Measurements from ENCODE around the gene MVB12B.

The MVB12B gene

GRCh38 chr9:126371007-126371870 lies 44.6 kb downstream of the MVB12B start:
- TF ChIP-seq GATA1 (IDR thresholded peaks at IDR 0.05; ENCODE audit: low read depth, low read length) (no peak), POLR2A (IDR thresholded peaks at IDR 0.05; ENCODE audit: low read length) (no peak)
- no peak for DNase-seq

GRCh38 chr9:126372716-126373115 lies 46.1 kb downstream of the MVB12B start:
- no peak for TF ChIP-seq GATA1 (IDR thresholded peaks at IDR 0.05; ENCODE audit: low read depth, low read length)
- TF ChIP-seq POLR2A (IDR thresholded peaks at IDR 0.05; ENCODE audit: low read length): no peak
- no peak for DNase-seq

DNA sequence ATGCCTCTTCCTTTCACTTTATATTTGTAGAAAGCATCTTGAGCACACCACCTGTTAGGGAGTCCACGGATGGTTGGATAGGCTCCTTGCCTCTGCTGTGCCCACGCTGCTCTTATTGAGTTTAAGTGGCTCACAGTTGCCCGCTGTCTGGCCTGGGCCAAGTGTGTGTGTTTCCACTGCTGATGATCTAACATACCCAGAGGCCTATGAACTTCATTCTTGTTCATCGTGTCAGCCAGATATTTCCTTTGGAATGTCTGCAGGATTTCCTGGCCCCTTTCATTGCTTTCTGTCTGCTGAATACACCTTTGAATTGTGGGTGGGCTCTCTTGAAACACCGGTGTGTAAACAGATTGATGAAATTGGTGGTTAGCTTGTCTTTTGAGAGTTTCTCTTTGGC lies 46.6 kb downstream of the MVB12B start:
- no peak for DNase-seq
- no peak for TF ChIP-seq POLR2A (IDR thresholded peaks at IDR 0.05; ENCODE audit: low read length)
- no peak for TF ChIP-seq GATA1 (IDR thresholded peaks at IDR 0.05; ENCODE audit: low read depth, low read length)

GRCh38 chr9:126374366-126374781 lies 47.7 kb downstream of the MVB12B start:
- DNase-seq: no peak
- TF ChIP-seq GATA1 (IDR thresholded peaks at IDR 0.05; ENCODE audit: low read depth, low read length) (no peak), POLR2A (IDR thresholded peaks at IDR 0.05; ENCODE audit: low read length) (no peak)

DNA sequence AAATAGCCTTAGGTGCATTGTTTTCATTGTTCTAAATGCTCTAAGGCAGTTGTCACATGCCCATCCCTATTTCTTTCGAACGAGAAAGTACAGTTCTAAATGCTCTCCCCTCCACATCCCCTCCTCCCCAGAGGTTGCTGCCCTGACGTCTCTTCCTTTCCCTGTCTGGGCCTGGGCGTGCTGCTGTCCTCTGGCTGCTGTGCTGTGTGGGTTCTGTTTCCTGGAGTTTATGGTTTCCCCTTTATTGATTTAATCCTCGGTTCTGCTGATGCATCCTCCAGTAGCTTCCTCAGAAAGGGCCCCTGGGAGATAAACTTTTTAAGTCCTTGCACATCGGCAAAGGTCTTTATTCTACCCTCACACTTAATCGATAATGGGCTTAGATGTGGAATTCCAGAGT lies 48.8 kb downstream of the MVB12B start:
- no peak for DNase-seq
- no peak for TF ChIP-seq POLR2A (IDR thresholded peaks at IDR 0.05; ENCODE audit: low read length)
- no peak for TF ChIP-seq GATA1 (IDR thresholded peaks at IDR 0.05; ENCODE audit: low read depth, low read length)

GRCh38 chr9:126376311-126377175 lies 49.9 kb downstream of the MVB12B start:
- no peak for DNase-seq
- TF ChIP-seq GATA1 (IDR thresholded peaks at IDR 0.05; ENCODE audit: low read depth, low read length): no peak
- no peak for TF ChIP-seq POLR2A (IDR thresholded peaks at IDR 0.05; ENCODE audit: low read length)

DNA sequence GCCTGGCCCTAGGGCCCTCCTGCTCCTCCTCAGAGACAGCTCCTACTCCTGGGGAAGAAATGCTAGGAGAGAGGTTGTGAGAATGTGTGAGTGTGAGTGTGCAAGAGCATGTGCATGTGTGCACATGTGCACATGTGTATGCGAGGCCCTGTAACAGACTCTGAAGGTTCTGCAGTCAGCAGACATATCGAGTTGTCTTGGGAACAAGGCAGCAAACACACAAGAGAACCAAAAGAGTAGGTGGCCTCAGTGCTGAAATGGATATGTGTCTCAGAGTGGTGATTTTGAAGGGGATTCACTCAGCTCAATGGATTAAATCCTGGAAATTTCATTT lies 50.5 kb downstream of the MVB12B start:
- DNase-seq: no peak
- TF ChIP-seq GATA1 (IDR thresholded peaks at IDR 0.05; ENCODE audit: low read depth, low read length) (no peak), POLR2A (IDR thresholded peaks at IDR 0.05; ENCODE audit: low read length) (no peak)

DNA sequence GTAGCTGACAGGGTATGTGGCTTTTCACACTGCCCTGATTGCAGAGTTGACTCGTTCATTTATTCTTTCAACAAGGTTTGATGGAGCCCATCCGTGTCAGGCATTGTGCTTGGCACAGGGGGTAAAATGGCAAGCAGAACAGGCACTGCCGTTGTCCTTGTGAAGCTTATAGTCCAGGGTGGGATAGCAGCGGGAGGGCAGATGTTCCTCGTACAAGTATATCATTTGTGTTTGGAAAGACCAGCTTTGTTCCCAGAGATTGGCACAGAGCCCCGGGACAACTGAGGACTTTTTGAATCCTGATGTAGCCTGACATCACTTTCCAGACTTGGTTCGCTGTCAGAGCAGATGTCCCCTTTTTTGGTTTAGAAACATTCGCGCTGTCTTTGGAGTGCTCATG lies 50.9 kb downstream of the MVB12B start:
- no peak for DNase-seq
- TF ChIP-seq POLR2A (IDR thresholded peaks at IDR 0.05; ENCODE audit: low read length) (no peak), GATA1 (IDR thresholded peaks at IDR 0.05; ENCODE audit: low read depth, low read length) (no peak)

DNA sequence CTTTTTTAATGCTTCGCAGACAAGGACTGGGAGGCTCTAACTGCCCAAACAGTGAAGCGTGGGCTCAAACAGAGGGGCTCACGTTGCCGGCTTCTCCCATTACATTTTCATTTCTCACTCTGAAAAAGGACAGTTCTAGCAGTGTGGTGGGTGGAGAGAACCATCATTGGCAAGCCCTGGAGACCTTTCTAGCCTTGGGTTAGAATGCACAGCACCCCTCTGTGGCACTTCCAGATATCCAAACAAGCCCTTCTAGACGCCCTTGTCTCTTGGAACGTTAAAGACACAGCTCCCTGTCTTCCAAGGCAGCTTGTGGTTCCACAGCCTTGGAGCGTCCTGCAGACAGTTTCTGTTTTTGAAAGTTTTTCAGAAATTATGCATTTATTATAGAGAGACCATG lies 52.1 kb downstream of the MVB12B start:
- no peak for DNase-seq

DNA sequence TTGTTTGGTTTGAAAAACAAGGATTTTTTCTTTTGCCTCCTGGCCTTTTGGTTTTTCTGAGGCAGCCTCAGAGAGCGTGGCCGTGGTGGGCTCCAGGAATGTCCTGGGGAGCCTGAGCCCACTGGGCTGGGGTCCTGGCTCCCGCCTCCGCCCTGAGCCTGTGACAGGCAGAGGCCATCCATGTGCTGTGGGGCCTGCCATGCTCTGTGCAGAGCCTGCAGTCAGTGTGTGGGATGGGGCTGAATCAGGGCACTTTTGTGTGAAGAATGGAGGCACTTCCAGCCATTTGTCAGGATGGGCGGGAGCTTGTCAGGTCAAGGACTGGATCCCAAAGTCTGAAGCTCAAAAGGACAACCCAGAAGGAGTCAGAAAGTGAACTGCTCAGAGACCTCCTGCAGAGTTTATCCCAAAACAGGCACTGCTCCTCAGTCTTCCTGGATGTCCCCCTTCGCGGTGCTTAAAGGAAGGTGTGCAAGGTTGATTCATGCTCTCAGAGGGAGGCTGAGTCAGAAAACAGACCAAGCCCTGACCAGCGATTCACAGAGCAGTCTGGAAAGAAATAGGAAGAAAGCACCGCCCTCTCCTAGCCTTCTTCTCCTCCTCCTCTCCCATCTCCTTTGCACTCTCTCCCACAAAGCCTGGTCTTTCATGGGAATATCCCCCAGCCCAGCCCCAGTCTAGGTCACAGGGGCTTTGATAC lies 53.2 kb downstream of the MVB12B start:
- no peak for TF ChIP-seq GATA1 (IDR thresholded peaks at IDR 0.05; ENCODE audit: low read depth, low read length)
- no peak for TF ChIP-seq POLR2A (IDR thresholded peaks at IDR 0.05; ENCODE audit: low read length)
- DNase-seq: no peak

More for the DNA sequence above, 52.1 kb downstream of the MVB12B start:
- TF ChIP-seq POLR2A (IDR thresholded peaks at IDR 0.05; ENCODE audit: low read length) (no peak), GATA1 (IDR thresholded peaks at IDR 0.05; ENCODE audit: low read depth, low read length) (no peak)

- TF ChIP-seq GATA1 (IDR thresholded peaks at IDR 0.05; ENCODE audit: low read depth, low read length): no peak
- TF ChIP-seq POLR2A (IDR thresholded peaks at IDR 0.05; ENCODE audit: low read length): no peak
- DNase-seq: no peak
These were observed 53.8 kb downstream of the MVB12B start for GRCh38 chr9:126380447-126380846.

DNA sequence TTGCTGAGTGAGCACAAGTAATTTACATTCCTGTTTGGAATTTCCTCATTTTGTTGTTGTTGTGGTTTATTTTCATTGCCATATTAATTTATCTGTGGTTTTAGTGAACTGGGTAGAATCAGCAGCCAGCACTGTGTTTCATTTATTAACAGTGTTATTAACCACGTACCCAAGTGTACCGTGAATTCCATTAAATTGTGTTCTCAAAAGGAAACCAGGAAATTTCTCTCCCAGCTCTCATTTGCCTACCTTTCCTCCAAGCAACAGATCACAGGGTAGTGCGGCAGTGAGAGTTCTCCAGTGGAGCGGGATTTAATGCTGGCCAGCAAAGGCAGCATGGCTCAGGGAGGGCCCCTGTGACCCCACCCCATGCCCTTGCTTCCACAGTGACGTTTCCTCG lies 54.6 kb downstream of the MVB12B start:
- TF ChIP-seq POLR2A (IDR thresholded peaks at IDR 0.05; ENCODE audit: low read length): no peak
- no peak for TF ChIP-seq GATA1 (IDR thresholded peaks at IDR 0.05; ENCODE audit: low read depth, low read length)
- no peak for DNase-seq

DNA sequence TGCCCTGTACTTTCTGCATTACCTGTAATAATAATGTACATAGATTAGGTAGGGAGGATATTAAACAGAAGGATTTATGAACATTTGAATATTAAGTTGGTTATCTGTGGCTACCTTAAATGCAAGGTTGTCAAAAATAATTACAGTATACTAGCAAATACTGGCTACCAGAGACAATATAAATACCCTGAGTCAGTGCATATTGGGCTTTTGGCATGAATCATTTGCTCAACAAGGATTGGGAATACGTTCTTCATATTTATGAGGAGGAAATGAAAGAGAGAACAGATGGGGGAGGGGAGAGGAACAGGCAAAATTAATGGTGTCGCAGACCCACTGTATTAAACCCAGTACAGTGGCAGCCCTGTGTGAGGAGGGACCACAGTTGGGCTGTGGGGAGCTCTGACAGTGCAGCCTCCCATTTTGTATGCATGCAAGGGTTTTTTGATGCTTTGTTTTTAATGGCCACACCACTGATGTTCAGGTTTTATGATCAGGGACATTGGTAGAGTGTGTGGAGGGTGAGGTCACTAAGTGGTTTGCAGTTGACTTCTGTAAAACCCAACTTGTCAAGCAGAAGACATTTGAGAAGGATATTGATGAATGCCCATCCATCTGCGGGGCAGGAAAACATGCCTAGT lies 56.9 kb downstream of the MVB12B start:
- DNase-seq: no peak
- no peak for TF ChIP-seq GATA1 (IDR thresholded peaks at IDR 0.05; ENCODE audit: low read depth, low read length)
- TF ChIP-seq POLR2A (IDR thresholded peaks at IDR 0.05; ENCODE audit: low read length): no peak

All from erythroblast (primary cell).